Measurements from ENCODE around the gene NAT8L.

DNA sequence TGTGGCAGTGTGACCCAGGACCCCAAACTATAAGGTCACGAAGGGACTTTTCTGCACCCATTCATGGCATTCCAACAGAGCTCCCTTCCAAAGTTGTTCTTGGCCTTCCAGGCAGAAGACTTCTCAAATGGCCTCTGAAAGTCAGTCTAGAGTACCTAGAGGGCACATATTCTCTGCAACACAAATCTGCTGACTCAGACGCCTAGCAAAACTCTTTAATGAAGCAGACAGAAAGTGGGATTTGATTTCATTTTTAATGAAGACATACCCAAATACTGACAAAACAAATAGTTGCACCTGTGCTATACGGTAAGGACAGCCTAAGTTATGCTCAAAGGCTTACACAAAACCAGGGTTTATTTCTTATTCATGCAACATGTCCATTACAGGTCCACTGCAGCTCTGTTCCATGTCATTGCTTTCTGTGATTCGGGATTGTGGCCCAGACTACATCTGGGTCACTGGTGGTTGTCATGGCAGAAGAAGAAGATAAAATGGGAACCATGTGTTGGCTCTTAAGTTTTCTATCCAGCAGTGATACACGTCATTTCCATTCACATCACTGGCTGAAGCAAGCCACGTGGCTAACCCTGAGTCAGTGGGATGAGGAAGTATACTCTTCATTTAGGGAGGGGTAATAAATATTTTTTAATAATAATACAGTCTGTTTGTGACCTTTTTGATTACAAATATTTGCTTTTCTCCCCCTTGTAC lies 57.7 kb downstream of the NAT8L start:
- TF ChIP-seq POLR2A (IDR thresholded peaks at IDR 0.05), result no peak
- TF ChIP-seq, protein P1, sequence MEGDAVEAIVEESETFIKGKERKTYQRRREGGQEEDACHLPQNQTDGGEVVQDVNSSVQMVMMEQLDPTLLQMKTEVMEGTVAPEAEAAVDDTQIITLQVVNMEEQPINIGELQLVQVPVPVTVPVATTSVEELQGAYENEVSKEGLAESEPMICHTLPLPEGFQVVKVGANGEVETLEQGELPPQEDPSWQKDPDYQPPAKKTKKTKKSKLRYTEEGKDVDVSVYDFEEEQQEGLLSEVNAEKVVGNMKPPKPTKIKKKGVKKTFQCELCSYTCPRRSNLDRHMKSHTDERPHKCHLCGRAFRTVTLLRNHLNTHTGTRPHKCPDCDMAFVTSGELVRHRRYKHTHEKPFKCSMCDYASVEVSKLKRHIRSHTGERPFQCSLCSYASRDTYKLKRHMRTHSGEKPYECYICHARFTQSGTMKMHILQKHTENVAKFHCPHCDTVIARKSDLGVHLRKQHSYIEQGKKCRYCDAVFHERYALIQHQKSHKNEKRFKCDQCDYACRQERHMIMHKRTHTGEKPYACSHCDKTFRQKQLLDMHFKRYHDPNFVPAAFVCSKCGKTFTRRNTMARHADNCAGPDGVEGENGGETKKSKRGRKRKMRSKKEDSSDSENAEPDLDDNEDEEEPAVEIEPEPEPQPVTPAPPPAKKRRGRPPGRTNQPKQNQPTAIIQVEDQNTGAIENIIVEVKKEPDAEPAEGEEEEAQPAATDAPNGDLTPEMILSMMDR (IDR thresholded peaks at IDR 0.05), result no peak
- no peak for TF ChIP-seq POLR2AphosphoS5 (IDR thresholded peaks at IDR 0.05)
- no peak for TF ChIP-seq EP300 (IDR thresholded peaks at IDR 0.05)
